ENCODE measurements around the gene SMARCA1.

The SMARCA1 gene

GRCh38 chrX:129525896-129526295, 2.6 kb upstream of the SMARCA1 start:
- DNase-seq, result no peak

- no peak for DNase-seq
These were observed 1.9 kb upstream of the SMARCA1 start for GRCh38 chrX:129525162-129525561.

GRCh38 chrX:129524250-129524850, 1.1 kb upstream of the SMARCA1 start:
- no peak for DNase-seq

GRCh38 chrX:129522184-129523078, 859 bp downstream of the SMARCA1 start:
- peak; percentile 12 for DNase-seq

GRCh38 chrX:129520151-129520550, 3.1 kb downstream of the SMARCA1 start:
- DNase-seq, result no peak

DNA sequence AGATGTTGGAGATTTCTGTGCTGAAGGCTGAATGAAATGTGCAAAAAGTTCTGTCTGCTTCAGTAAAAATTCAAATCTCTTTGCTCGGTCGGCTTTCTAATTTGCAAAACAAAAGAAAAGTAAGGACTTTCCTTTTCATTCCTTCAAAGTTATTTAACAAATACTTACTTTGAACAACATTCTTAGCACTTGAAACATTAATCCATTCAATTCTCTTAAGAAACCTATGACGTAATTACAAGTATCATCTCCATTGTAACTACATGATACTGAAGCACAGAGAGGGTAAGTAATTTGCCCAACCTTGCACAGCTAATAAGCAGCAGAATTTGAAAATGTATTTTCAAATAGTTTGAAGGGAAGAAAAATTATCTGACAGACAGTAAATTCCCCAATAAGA, 6.9 kb downstream of the SMARCA1 start:
- no peak for DNase-seq

DNA sequence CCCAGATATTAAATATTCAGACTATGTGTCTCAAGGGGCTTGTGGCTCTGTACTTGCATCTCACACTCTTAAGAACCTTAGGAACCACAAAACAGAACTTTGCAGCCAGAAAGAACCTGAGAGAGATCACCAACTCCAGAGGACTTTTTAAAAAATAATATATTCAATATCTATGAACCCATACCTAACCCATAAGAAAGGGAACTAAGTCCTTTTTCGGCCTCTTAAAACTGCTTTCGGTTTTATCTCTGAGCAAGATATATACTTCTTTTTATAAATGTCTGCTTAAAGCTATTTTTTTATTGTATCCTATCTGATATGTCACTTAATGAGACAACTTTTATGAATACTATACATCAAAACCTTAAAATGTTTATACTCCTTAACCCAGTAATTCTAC, 10.9 kb downstream of the SMARCA1 start:
- no peak for DNase-seq

DNA sequence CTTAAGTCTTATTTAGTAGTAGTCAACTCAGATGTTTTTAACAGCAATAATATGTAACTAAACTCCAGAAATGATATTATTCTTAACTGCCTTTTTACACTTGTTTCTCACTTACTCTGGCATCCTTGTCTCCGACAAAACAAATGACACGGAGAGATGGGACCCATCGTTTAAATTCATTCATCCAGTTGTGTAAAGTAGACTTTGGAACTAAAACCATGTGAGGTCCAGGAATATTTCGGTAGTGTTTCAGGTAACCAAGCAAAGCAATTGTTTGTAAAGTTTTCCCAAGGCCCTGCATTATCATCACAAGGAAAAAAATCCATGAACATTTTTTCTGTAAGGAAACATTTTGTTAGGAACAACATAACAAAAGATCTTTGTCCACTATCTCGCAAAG, 11.6 kb downstream of the SMARCA1 start:
- no peak for DNase-seq

DNA sequence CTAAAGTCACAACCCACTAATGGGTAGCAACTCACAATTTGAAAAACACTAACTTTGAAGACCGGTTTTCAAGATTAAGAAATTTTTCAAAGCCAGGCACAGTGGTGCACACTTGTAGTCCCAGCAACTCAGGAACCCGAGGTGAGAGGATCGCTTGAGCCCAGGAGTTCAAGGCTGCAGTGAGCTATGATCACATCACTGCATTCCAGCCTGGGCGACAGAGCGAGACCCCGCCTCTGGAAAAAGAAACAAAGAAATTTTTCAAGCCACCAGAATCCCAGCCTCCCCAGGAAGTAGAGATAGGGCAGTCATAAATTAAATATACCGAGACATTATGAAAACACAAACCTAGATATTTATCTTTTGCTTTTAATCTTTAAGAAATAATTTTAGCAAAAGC, 13.0 kb downstream of the SMARCA1 start:
- no peak for DNase-seq

DNA sequence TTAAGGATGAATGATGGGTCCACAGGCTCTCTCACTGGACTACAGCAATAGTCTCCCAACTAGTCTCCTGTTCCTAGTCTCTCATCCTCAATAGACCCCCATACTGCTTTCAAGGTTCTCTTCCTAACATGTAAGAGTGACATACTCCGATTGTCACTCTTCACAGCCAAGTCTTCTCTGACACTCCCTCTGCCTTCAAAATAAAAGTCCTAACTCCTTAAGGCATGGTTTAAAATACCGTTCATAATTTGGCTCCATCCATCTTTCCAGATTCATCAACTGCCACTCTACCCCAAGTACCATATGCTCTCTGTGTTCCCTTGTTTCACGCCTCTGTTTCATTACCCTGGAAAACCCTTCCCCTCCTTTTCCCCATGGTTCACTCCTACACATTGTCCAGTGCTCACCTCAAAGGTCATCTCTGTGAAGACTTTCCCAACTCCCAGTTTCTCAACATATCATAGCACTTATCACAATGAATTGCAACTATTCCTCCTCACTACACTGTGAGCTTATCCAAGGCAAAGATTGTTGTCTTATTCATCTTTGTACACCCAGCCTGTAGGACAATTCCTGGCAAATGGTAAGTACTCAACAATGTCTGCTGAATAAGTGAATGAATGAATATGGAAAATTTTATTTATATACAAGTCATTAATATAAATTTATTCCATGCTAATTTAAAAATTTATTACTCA, 26.0 kb downstream of the SMARCA1 start:
- no peak for DNase-seq

GRCh38 chrX:129496625-129497024, 26.7 kb downstream of the SMARCA1 start:
- DNase-seq, result no peak

GRCh38 chrX:129495900-129496299, 27.4 kb downstream of the SMARCA1 start:
- no peak for DNase-seq

GRCh38 chrX:129494887-129495286, 28.4 kb downstream of the SMARCA1 start:
- DNase-seq, result no peak

GRCh38 chrX:129493643-129494042, 29.6 kb downstream of the SMARCA1 start:
- no peak for DNase-seq

GRCh38 chrX:129490330-129490729, 33.0 kb downstream of the SMARCA1 start:
- no peak for DNase-seq

DNA sequence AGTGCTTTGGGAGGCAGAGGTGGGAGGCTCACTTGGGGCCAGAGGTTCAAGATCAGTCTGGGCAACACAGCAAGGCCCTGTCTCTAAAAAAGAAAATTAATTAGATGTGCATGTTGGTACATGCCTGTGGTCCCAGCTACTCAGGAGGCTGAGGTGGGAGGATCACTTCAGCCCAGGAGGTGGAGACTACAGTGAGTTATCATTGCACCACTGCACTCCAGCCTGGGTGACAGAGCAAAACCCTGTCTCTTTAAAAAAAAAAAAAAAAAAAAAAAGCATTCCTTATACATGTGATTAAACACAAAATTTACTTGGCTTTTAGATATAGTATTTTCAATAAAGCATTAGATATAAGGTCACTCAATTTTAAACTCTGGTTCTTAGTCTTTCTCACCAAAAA, 34.9 kb downstream of the SMARCA1 start:
- no peak for DNase-seq

- no peak for DNase-seq
These were observed 42.4 kb downstream of the SMARCA1 start for GRCh38 chrX:129480889-129481288.

- no peak for DNase-seq
These were observed 44.8 kb downstream of the SMARCA1 start for GRCh38 chrX:129478516-129478915.

DNA sequence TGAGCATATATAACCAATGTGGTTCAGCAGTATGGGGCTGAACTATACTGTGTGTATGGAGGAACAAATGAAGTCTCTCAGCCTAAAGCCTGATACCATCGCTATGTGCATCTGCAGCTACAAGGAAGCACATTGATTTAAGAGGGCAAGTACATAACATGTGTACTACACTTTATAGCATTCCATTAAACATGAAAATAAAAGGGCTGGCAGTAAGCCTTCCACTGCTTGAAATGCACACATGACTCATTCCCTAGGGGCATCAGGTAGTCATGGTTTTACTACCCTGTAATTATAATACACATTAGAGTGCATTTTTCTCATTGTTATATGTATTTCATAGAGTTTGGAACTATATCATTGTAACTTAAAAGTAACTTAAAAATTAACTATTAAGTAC, 51.2 kb downstream of the SMARCA1 start:
- DNase-seq, result no peak

GRCh38 chrX:129462707-129463106, 60.6 kb downstream of the SMARCA1 start:
- no peak for DNase-seq

- no peak for DNase-seq
These were observed 61.4 kb downstream of the SMARCA1 start for GRCh38 chrX:129461801-129462456.

DNA sequence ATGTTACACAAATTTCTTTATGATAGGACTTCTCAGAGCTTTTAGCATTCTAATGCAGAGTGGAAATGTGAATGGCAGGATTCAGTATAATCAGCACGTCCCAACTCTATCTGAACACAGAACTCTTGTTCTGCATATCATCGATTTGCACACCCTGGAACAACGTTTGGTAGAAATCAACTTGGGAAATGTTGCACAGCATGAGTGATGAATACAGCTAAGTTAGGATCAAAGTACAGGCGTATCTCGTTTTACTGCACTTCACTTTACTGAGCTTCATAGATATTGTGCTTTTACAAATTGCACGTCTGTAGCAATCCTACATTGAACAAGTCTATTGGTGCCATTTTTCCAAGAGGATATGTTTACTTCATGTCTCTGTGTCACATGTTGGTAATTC, 70.8 kb downstream of the SMARCA1 start:
- DNase-seq, result no peak

DNA sequence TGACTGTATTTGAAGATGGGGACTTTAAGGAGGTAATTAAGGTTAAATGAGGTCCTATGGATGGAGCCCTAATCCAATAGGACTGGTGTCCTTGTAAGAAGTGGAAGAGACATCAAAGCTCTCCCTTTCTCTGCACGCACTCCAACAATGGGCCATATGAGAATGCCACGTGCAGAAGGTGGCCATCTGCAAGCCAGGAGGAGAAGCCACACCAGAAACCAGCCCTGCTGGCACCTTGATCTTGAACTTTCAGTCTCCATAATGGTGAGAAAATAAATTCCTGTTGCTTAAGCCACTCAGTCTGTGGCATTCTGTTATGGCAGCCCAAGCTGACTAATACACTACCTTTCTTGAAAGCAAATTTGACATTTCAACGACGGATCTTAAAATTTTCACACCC, 73.2 kb downstream of the SMARCA1 start:
- DNase-seq, result no peak
